Glutamatergic neuron (in vitro differentiated cells): ENCODE data around the gene CDC37. TPM values are rescaled to one million over a fixed set of nuclear protein-coding genes. Genes with fewer than 3 reads are reported as not detected.

Source experiments
- DNase-seq: peaks from one replicate; pipeline ENCODE4 v3.0.0; 2022
- H3K27ac Mint-ChIP-seq: one replicate; pipeline ENCODE4 v1.8.0; 2020; ENCODE audit warnings: mild to moderate bottlenecking, mixed read lengths, inconsistent platforms; ENCODE audit not compliant: unreplicated experiment
- H3K27me3 Mint-ChIP-seq: one replicate; pipeline ENCODE4 v1.8.0; 2020; ENCODE audit warnings: mild to moderate bottlenecking, moderate library complexity, mixed read lengths, inconsistent platforms; ENCODE audit not compliant: unreplicated experiment
- H3K36me3 Mint-ChIP-seq: one replicate; pipeline ENCODE4 v1.8.0; 2020; ENCODE audit warnings: mild to moderate bottlenecking, mixed read lengths, inconsistent platforms; ENCODE audit not compliant: unreplicated experiment
- H3K4me1 Mint-ChIP-seq: one replicate; pipeline ENCODE4 v1.8.0; 2020; ENCODE audit warnings: mild to moderate bottlenecking, low read depth, mixed read lengths, inconsistent platforms; ENCODE audit not compliant: unreplicated experiment
- H3K4me3 Mint-ChIP-seq: one replicate; pipeline ENCODE4 v1.8.0; 2020; ENCODE audit warnings: mild to moderate bottlenecking, mixed read lengths, inconsistent platforms; ENCODE audit not compliant: unreplicated experiment
- H3K9me3 Mint-ChIP-seq: one replicate; pipeline ENCODE4 v1.8.0; 2020; ENCODE audit warnings: mild to moderate bottlenecking, moderate library complexity, mixed read lengths, inconsistent platforms; ENCODE audit not compliant: unreplicated experiment
- total RNA-seq: library from RNA; stranded (reverse); fragmentation: NEBNext Ultra II Directional; extraction: Animal tissue kit (Norgen Biotek cat#: 25700); gene quantifications from one replicate; pipeline ENCODE4 v1.2.1, GENCODE V29; 2021; ENCODE audit not compliant: unreplicated experiment
- TF ChIP-seq, protein P1 (sequence below): fragments of 200-600 bp; sonication (generic); IDR thresholded peaks from one replicate; pipeline ENCODE4 v1.5.0; 2021; ENCODE audit not compliant: partially characterized antibody, unreplicated experiment

CDC37 gene
- total RNA-seq, 1 donor from 2014 or later = 128 TPM

GRCh38 chr19:10408511-10409283 lies 5.4 kb upstream of the CDC37 start:
- peaks cover 10% of the 10 kb centered on the region for H3K4me1 Mint-ChIP-seq
- TF ChIP-seq, protein P1, sequence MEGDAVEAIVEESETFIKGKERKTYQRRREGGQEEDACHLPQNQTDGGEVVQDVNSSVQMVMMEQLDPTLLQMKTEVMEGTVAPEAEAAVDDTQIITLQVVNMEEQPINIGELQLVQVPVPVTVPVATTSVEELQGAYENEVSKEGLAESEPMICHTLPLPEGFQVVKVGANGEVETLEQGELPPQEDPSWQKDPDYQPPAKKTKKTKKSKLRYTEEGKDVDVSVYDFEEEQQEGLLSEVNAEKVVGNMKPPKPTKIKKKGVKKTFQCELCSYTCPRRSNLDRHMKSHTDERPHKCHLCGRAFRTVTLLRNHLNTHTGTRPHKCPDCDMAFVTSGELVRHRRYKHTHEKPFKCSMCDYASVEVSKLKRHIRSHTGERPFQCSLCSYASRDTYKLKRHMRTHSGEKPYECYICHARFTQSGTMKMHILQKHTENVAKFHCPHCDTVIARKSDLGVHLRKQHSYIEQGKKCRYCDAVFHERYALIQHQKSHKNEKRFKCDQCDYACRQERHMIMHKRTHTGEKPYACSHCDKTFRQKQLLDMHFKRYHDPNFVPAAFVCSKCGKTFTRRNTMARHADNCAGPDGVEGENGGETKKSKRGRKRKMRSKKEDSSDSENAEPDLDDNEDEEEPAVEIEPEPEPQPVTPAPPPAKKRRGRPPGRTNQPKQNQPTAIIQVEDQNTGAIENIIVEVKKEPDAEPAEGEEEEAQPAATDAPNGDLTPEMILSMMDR = no peak
- H3K4me3 Mint-ChIP-seq = peak overlapping the region; percentile 38
- peak overlapping the region; percentile 96 for H3K27ac Mint-ChIP-seq
- H3K27me3 Mint-ChIP-seq = peaks cover 7% of the 10 kb centered on the region
- peak; percentile 79 for DNase-seq
- no peaks in the 10 kb centered on the region for H3K36me3 Mint-ChIP-seq
- H3K9me3 Mint-ChIP-seq = peaks cover 8% of the 10 kb centered on the region

- H3K36me3 Mint-ChIP-seq = no peaks in the 10 kb centered on the region
Observed at GRCh38 chr19:10407096-10407495, 3.8 kb upstream of the CDC37 start.

DNA sequence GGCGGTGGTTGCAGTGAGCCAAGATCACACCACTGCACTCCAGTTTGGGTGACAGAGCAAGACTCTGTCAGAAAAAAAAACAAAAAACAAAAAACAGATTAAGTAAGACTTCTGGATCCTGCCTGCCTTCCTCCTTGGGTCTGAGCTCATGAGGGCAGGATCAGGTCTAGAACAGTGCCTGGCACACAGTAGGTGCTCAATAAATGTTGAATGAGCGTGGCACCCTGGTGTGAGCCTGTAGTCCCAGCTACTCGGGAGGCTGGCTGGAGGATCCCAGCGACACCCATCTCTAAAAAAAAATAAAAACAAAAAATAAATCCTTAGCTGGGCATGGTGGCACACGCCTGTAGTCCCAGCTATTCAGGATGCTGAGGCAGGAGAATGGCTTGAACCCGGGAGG lies 2.8 kb upstream of the CDC37 start:
- no peak overlapping the region for H3K4me3 Mint-ChIP-seq
- no peak overlapping the region for H3K27ac Mint-ChIP-seq
- TF ChIP-seq, protein P1 = no peak
- peaks cover 14% of the 10 kb centered on the region for H3K9me3 Mint-ChIP-seq
- peaks cover 11% of the 10 kb centered on the region for H3K4me1 Mint-ChIP-seq
- H3K36me3 Mint-ChIP-seq = no peaks in the 10 kb centered on the region
- no peak for DNase-seq
- H3K27me3 Mint-ChIP-seq = peaks cover 15% of the 10 kb centered on the region

More at GRCh38 chr19:10407096-10407495, 3.8 kb upstream of the CDC37 start:
- Mint-ChIP-seq H3K9me3 (peaks cover 14% of the 10 kb centered on the region), H3K27me3 (peaks cover 14% of the 10 kb centered on the region), H3K4me3 (no peak overlapping the region), H3K27ac (no peak overlapping the region), H3K4me1 (peaks cover 11% of the 10 kb centered on the region)
- TF ChIP-seq, protein P1 = no peak
- no peak for DNase-seq

- H3K4me3 Mint-ChIP-seq = peak overlapping the region; percentile 98
- TF ChIP-seq, protein P1 = no peak
- H3K4me1 Mint-ChIP-seq = peaks cover 11% of the 10 kb centered on the region
- peak overlapping the region; percentile 64 for H3K27ac Mint-ChIP-seq
- peaks cover 15% of the 10 kb centered on the region for H3K27me3 Mint-ChIP-seq
- no peak for DNase-seq
- no peaks in the 10 kb centered on the region for H3K36me3 Mint-ChIP-seq
- H3K9me3 Mint-ChIP-seq = peaks cover 14% of the 10 kb centered on the region
Observed at GRCh38 chr19:10404888-10405820, 1.8 kb upstream of the CDC37 start.
